K562 (cell line): ENCODE data around the gene SLC2A4RG. TPM values are rescaled to one million over a fixed set of nuclear protein-coding genes. Genes with fewer than 3 reads are reported as not detected.

ENCODE experiments used
- CBX2 ChIP-seq: fragments of 200-600 bp; sonication (generic); IDR thresholded peaks from one replicate; pipeline ENCODE4 v1.6.1; 2012; ENCODE audit warnings: mild to moderate bottlenecking, low read length, inconsistent platforms; ENCODE audit not compliant: insufficient read depth, poor library complexity, severe bottlenecking
- HNRNPH1 ChIP-seq: fragments of 200-400 bp; formaldehyde crosslinking; optimal IDR thresholded peaks from 2 replicates; pipeline ENCODE3; 2017; ENCODE audit warnings: low read depth, mild to moderate bottlenecking, low read length, moderate library complexity
- KDM1A ChIP-seq, 2 experiments: fragments of 450-650 bp; IDR thresholded peaks; 2 replicates each; pipeline ENCODE4 v1.6.1; 2016; ENCODE audit warnings: mild to moderate bottlenecking in 2 of 2
- MCM5 ChIP-seq: fragments of 450-650 bp; IDR thresholded peaks from 2 replicates; pipeline ENCODE4 v1.6.1; 2016; ENCODE audit warnings: low read depth
- NFRKB ChIP-seq: fragments of 450-650 bp; IDR thresholded peaks from 2 replicates; pipeline ENCODE4 v1.6.1; 2016; ENCODE audit warnings: low read depth
- NUFIP1 ChIP-seq: fragments of 450-650 bp; IDR thresholded peaks from 2 replicates; pipeline ENCODE4 v1.6.1; 2018; ENCODE audit not compliant: partially characterized antibody
- REST ChIP-seq, 2 experiments: fragments of 450-650 bp; formaldehyde crosslinking in 1 of 2; IDR thresholded peaks; 2 replicates each; pipeline versions ENCODE4 v1.4.0 to v1.6.1; 2014 to 2020; ENCODE audit warnings: mild to moderate bottlenecking in 2 of 2, borderline replicate concordance in 1 of 2, low read depth in 1 of 2
- RFX5 ChIP-seq: IDR thresholded peaks from 2 replicates; pipeline ENCODE4 v1.6.1; 2011; ENCODE audit warnings: low read depth, mild to moderate bottlenecking, improper control_type of control experiment, low read length
- STAT5A ChIP-seq: IDR thresholded peaks from 2 replicates; pipeline ENCODE4 v1.6.1; 2012; ENCODE audit warnings: low read length, inconsistent platforms, borderline replicate concordance
- TSC22D4 ChIP-seq: fragments of 450-650 bp; IDR thresholded peaks from 2 replicates; pipeline ENCODE4 v1.6.1; 2016; ENCODE audit warnings: missing genetic modification characterization, missing biosample characterization, control low read depth
- polyA plus RNA-seq, 8 experiments: library from polyadenylated mRNA; depleted of rRNA in 4 of 8; stranded (reverse) in 5 of 8; unstranded in 3 of 8; fragments of >200 nt; fragmentation: Nextera tagmentation in 2 of 8; fragmentation: Illumina TruSeq in 1 of 8; extraction: Ambion mirVana in 2 of 8; extraction: Trizol in 1 of 8; gene quantifications; 2 replicates each; pipeline versions ENCODE4 v1.2.1 to v1.2.3, GENCODE V29; 2011 to 2014; ENCODE audit warnings: inconsistent platforms in 1 of 8, missing spikeins in 1 of 8
- total RNA-seq, 7 experiments: library from RNA; depleted of rRNA in 6 of 7; stranded (reverse); fragments of >200 nt in 6 of 7; fragmentation: Illumina TruSeq in 2 of 7; extraction: Trizol in 2 of 7; gene quantifications; 2 replicates each; pipeline versions ENCODE4 v1.2.1 to v1.2.3, GENCODE V29; 2011 to 2021; ENCODE audit warnings: low replicate concordance in 1 of 7
- TF ChIP-seq, protein P1 (sequence below), 2 experiments: fragments of 450-650 bp; IDR thresholded peaks; 2 replicates each; pipeline ENCODE4 v1.6.1; 2016; ENCODE audit warnings: mild to moderate bottlenecking in 2 of 2, borderline replicate concordance in 1 of 2, low read depth in 1 of 2, moderate library complexity in 1 of 2

The SLC2A4RG gene
- total and polyA plus RNA-seq, 9 of the 15 experiments (the other 6 are each of a cell fraction or from before 2014, with no cell fraction given) = 0.34 to 97.3 (median 26.5) TPM

- TF ChIP-seq REST (IDR thresholded peaks at IDR 0.05; ENCODE audit: borderline replicate concordance) (peak; percentile 12; the same call in 1 of the 2 replicates), REST (CRISPR knock-in tag; IDR thresholded peaks at IDR 0.05; ENCODE audit: low read depth) (no peak), MCM5 (no peak), TSC22D4 (tag) (no peak), HNRNPH1 (no peak), NUFIP1 (no peak), STAT5A (no peak), RFX5 (no peak), KDM1A (IDR thresholded peaks at IDR 0.05) (no peak), CBX2 (no peak), NFRKB (no peak)
- TF ChIP-seq, protein P1, sequence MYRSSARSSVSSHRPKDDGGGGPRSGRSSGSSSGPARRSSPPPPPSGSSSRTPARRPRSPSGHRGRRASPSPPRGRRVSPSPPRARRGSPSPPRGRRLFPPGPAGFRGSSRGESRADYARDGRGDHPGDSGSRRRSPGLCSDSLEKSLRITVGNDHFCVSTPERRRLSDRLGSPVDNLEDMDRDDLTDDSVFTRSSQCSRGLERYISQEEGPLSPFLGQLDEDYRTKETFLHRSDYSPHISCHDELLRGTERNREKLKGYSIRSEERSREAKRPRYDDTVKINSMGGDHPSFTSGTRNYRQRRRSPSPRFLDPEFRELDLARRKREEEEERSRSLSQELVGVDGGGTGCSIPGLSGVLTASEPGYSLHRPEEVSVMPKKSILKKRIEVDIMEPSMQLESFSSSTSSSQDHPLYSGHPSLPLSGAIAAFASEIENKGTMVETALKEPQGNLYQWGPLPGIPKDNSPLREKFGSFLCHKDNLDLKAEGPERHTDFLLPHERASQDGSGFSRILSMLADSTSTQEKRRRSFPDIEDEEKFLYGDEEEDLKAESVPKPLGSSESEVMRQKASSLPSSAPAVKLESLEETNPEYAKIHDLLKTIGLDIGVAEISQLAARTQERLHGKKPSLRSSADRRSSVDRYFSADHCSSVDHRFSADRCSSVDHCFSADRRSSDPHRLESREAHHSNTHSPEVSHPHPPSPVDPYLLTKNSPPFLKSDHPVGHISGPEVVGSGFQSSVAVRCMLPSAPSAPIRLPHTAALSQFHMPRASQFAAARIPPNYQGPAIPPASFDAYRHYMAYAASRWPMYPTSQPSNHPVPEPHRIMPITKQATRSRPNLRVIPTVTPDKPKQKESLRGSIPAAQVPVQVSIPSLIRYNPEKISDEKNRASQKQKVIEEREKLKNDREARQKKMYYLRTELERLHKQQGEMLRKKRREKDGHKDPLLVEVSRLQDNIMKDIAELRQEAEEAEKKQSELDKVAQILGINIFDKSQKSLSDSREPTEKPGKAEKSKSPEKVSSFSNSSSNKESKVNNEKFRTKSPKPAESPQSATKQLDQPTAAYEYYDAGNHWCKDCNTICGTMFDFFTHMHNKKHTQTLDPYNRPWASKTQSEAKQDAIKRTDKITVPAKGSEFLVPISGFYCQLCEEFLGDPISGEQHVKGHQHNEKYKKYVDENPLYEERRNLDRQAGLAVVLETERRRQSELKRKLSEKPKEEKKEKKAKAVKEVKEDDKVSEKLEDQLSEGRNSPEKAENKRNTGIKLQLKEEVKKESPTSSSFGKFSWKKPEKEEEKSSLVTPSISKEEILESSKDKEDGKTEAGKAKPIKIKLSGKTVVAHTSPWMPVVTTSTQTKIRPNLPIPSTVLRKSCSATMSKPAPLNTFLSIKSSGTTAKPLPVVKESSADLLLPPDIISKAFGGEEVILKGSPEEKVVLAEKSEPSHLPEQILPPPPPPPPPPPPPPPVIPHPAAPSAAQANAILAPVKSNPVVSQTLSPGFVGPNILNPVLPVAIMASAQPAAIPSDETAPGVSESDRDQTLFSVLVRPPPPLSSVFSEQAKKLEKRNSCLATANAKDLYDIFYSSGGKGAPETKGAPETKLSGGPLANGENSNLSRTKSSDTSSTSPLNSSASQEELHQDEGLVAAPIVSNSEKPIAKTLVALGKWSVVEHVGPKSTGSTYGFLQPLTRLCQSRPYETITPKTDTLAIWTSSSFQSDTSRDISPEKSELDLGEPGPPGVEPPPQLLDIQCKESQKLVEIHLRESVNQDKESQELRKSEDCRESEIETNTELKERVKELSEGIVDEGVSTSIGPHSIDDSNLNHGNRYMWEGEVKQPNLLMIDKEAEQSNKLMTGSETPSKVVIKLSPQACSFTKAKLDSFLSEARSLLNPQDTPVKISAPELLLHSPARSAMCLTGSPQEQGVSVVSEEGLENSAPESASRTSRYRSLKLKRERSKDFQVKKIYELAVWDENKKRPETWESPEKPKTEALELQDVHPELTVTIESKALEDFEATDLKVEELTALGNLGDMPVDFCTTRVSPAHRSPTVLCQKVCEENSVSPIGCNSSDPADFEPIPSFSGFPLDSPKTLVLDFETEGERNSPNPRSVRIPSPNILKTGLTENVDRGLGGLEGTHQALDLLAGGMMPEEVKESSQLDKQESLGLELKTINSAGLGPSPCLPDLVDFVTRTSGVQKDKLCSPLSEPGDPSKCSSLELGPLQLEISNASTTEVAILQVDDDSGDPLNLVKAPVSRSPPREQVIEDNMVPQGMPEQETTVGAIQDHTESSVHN (IDR thresholded peaks at IDR 0.05; ENCODE audit: borderline replicate concordance in 1 of 2, low read depth in 1 of 2) = no peak
Measured at GRCh38 chr20:63740627-63741353, 1.2 kb downstream of the SLC2A4RG start (continued).
